Left forelimb (tissue), 1 donor: ENCODE data around the gene COQ10B.

Experiments used
- DNase-seq: peaks from one replicate; pipeline ENCODE4 v3.0.0-alpha.2; 2018; ENCODE audit warnings: low spot score

COQ10B gene

DNA sequence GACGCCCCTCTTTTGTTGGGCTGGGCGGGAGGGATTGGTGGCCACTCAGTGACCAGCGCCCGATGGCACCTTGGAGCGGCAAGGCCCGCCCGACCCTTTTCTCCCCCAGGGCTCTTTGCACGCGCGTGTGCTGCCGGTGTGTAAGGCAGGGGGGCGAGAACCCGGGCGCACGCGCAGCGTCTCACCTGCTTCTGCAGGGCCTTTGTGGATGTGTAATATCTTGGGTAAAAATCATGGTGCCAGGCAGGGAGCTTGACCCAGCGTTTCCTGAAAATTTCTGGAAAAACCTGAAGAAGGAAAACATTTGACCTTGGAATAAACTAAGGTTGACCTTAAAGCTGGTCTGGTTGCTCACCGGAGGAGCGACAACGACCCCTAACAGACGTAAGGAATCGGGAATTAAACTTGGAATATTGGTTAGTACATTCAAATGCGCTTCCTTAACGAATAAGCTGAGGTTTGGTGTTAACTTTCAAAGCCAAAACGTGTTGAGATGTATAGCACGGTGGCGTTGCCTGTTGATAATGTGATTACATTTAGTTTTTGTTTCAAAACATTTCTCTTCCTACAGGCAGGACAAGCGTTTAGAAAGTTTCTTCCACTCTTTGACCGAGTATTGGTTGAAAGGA lies 47.3 kb downstream of the COQ10B start:
- DNase-seq: no peak

DNA sequence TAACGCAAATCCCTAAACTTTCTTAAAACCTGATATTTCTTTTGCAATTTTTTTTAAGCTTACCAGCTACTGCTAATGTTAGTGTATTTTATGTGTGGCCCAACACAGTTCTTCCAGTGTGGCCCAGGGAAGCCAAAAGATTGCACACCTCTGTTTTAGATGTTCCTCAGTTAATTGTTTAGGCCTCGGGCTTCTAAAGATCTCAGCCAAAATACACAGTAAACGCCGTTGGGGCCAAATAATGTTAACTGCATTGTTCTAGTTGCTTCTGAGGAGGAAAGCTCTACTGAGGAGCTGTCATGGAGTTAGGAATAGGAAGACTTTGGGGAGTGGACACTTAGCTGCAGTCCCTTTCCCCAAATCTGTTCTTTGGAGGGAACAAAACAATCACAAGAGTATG lies 48.8 kb downstream of the COQ10B start:
- no peak for DNase-seq

DNA sequence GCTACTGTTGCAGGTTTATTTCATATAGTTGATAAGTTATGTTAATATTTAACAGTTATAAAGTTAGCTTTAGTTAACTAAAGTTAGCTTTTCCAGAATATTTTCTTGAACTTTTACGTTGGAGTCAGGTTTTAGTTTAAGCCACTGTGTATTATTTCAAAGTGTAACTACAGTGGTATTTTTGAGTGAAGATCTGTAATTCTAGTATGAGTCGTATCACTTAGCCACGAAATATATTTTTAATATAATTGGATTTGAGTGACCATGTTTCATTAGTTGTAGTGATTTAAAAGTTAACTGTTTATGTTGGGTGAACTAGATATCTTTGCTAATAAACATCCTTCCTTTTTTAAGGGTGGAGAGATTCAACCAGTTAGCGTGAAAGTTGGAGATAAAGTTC lies 49.3 kb downstream of the COQ10B start:
- DNase-seq: no peak

DNA sequence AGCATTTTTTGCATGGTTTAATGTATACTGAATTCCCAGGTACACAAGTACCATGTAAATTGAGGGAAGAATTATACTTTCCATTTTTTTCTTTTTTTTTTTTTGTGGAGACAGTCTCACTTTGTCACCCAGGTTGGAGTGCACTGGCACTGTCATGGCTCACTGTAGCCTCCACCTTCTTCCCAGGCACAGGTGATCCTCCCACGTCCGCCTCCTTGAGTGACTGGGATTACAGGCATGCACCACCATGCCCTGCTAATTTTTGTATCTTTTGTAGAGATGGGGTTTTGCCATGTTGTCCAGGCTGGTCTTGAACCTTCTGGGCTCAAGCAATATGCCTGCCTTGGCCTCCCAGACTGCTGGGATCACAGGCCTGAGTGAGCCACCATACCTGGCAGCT lies 50.6 kb downstream of the COQ10B start:
- DNase-seq: no peak

DNA sequence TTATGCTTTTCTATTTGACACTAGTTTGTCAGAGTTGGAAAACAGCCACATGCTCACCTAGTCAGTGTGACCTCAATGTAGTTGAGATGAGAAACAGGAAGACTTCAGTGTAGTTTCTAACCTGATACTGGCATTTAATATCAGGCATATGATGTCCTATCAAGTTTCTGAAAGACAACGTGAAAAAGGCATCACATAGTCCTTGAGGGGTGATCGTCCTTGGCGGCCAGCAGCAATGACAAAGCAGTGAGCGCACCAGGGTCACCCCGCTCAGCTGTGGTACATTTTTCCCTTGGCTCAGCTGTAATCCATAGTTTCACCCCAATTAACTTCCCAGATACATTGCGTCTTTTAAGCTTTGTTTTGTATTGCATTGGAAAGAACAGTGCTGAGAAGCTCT lies 51.2 kb downstream of the COQ10B start:
- DNase-seq: no peak

DNA sequence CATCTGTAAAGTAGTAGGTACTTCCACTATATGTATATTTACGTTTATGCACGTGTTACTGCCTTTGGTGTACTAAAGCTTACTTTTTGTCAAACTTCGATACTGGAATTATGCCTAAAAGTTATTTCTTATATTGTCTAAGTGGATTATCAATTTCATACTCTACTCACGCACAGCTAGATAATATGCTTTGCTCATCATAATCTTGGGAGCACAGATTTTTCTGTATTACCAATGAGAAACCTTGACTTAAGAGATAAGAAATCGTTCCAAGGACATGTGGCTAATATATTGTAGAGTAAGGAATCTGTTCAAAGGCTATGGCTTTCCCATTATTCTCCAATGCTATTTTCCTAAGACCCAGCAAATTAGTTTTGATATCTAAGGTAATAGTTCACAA lies 53.3 kb downstream of the COQ10B start:
- no peak for DNase-seq

DNA sequence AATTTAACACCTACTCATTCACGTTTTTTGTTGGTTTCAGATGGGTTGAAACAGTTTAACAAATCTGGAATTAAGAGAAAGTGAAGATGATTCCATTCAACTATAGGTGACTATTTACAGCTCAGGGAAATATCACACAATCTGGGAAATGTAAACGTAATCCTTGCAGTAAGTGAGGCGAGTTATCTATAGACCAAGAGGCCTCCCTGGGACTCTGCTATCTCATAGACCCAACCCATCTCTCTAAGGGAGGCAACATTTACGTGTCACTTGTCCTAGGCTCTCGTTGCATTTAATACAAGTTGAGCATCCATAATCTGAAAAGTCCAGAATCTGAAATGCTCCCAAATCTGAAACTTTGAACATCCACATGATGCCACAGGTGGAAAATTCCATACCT lies 60.6 kb downstream of the COQ10B start:
- no peak for DNase-seq

DNA sequence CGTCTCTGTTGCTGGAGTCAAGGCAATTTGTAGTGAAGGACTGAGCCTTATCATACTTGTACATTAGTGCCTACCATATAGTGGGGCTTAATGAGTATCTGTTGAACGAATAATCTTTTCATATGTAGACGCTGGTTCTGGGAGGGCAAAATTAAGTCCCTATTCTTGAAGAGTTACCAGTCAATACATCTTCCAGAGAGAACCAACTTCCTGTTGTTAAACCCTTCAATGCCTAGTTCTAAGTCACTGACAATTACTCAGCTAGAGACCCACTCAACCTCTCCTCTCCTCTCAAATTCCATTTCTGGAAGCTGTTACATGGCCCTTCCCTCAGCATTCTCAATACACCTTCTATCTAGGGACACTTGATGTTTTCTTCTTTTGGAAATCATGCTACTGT lies 61.4 kb downstream of the COQ10B start:
- no peak for DNase-seq

DNA sequence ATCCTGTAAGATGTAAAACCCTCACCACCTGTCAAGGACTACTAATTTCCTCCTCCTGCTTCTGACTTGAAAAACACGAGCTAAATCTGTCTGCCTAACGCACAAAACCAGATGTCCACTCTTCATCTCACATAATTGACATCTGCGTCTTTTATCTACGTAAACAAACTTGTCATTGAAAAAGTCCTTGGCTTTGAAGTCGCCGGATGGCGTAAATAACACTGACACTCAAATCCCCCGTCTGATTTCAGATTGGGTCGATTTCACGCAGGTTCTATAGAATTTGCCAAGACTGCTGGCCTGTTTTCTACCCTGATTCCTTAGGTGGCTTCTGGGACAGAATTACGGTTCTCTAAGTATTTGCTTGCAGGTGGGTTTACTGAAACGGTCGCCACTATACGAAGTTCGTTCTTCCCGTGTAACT lies 62.0 kb downstream of the COQ10B start:
- DNase-seq: no peak

DNA sequence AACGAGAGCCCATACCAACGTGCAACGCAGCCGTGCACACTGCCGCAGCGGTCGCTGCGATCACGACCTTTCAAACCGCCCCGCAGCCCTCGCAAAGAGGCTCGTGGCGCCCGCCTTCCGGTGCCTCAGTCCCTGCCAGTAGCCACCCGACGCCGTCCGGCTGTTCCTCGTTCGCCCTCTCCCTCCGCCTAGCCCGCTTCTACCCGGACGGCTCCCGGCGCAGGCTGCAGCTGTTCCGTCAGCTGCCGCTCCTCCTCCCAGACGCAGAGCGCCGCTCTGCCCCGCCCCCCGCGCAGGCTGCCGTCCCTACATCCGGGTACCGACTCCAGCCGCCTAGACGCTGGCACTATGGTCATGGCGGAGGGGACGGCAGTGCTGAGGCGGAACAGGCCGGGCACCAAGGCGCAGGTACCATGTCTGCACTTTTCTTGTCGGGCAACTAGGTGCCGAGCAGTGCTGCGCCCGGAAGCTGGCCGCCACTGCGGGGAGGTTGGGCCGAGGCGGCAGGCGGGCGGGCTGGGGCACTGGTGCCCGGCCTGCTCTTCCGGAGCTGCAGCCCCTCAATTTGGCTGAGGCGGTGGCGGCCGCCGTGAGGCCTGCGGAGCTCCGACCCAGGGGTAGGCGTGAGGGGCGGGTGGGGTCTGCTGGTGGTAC lies 62.5 kb downstream of the COQ10B start, which contains the start of gene MOB4:
Gene MOB4 (plus strand): TSS at position 328 of the 654 bp plus-strand sequence. CDS start 21 bp downstream, at position 349.
- peak; percentile 99 for DNase-seq

DNA sequence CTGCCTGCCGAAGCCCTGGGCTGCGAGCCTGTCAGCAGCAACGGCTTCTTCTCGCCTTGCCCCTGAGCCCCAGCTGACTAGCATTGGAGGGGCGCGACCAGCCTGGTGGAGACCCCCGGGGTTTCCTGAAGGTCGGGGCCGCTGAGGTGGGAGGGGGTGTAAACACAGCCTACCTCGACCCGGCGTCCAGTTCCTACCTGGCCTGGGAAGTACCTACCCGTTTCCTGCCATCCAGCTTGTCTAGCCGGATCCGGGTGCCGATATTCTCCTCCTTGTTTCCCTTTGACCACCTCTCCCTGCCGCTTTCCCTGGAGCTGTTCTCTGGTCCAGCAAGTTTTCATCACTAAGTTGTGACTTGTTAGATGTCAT lies 63.0 kb downstream of the COQ10B start:
- DNase-seq: no peak

DNA sequence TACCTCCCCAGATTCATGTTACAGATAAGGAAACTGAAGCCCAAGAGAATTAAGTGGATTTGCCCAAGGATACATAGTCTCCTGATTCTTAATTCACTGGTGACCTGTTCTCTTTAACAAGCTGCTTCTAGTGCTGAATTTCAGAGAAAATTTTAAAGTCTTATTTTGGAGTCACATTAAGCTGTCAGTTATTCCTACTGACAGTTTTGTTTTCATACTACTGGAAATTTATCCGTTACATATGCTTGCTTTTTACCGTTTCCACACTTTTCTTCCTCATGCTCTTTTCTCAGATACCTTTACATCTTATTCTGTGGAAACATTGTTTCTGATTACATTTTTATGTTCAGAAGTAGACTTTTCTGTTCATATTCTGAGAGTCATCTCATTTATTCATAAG lies 63.8 kb downstream of the COQ10B start:
- DNase-seq: no peak
